Pulmonary artery endothelial cell (primary cell): ENCODE results near the gene RBM23. TPM values are rescaled to one million over a fixed set of nuclear protein-coding genes. Genes with fewer than 3 reads are reported as not detected.

Experiments used
- DNase-seq: peaks from one replicate; pipeline ENCODE4 v3.0.0-alpha.2; 2011; ENCODE audit warnings: low read depth, low spot score
- total RNA-seq: library from RNA; depleted of rRNA; stranded (reverse); fragments of >200 nt; gene quantifications from 2 replicates; pipeline ENCODE4 v1.2.3, GENCODE V29; 2014

The RBM23 gene
- total RNA-seq, 1 donor from 2014 or later: 59.9 TPM

- DNase-seq: no peak
Measured at GRCh38 chr14:22886500-22887259, 32.3 kb downstream of the RBM23 start.

GRCh38 chr14:22885975-22886374 is 33.0 kb downstream of the RBM23 start:
- DNase-seq: no peak

GRCh38 chr14:22884738-22885523 is 34.0 kb downstream of the RBM23 start:
- DNase-seq: no peak

GRCh38 chr14:22884076-22884737 is 34.7 kb downstream of the RBM23 start:
- DNase-seq: no peak

GRCh38 chr14:22883173-22883976 is 35.6 kb downstream of the RBM23 start, which contains the start of gene REM2:
Gene REM2 (plus strand): TSS chr14:22883222. CDS start chr14:22883288, 66 bp downstream.
- DNase-seq: no peak

GRCh38 chr14:22882529-22883172 is 36.3 kb downstream of the RBM23 start:
- no peak for DNase-seq

- no peak for DNase-seq
Measured at GRCh38 chr14:22882064-22882463, 36.9 kb downstream of the RBM23 start.

GRCh38 chr14:22878271-22879246 is 40.4 kb downstream of the RBM23 start:
- DNase-seq: no peak

GRCh38 chr14:22877000-22877501 is 41.9 kb downstream of the RBM23 start:
- no peak for DNase-seq

- no peak for DNase-seq
Measured at GRCh38 chr14:22875748-22876319, 43.1 kb downstream of the RBM23 start.

- DNase-seq: no peak
Measured at GRCh38 chr14:22875003-22875747, 43.8 kb downstream of the RBM23 start.

- no peak for DNase-seq
Measured at GRCh38 chr14:22872833-22873520, 46.0 kb downstream of the RBM23 start.

GRCh38 chr14:22872033-22872832 is 46.7 kb downstream of the RBM23 start:
- DNase-seq: no peak

GRCh38 chr14:22871224-22872032 is 47.5 kb downstream of the RBM23 start, which contains the start of gene LRP10:
Gene LRP10 (plus strand): TSS chr14:22871740. CDS start chr14:22872304, 564 bp downstream.
- DNase-seq: peak; percentile 64

- no peak for DNase-seq
Measured at GRCh38 chr14:22870811-22871223, 48.1 kb downstream of the RBM23 start.

- DNase-seq: no peak
Measured at GRCh38 chr14:22866874-22867273, 52.1 kb downstream of the RBM23 start.
